HEK293 (cell line): ENCODE data around the gene OGFOD1.
A peak's percentile ranks its signal among the peaks of the same experiment; 100 is the strongest.

ENCODE experiments used
- HOXC10 ChIP-seq: sonication (generic); formaldehyde crosslinking; IDR thresholded peaks from 2 replicates; pipeline ENCODE4 v1.8.1; 2023; ENCODE audit warnings: mild to moderate bottlenecking, missing genetic modification reagents
- MZF1 ChIP-seq: fragments of 450-650 bp; formaldehyde crosslinking; IDR thresholded peaks from 2 replicates; pipeline ENCODE4 v1.5.1; 2017; ENCODE audit warnings: missing biosample characterization, missing genetic modification characterization, borderline replicate concordance
- SALL2 ChIP-seq: fragments of 450-650 bp; formaldehyde crosslinking; IDR thresholded peaks from 2 replicates; pipeline ENCODE4 v1.5.0; 2017; ENCODE audit warnings: missing biosample characterization, mild to moderate bottlenecking, missing genetic modification characterization, borderline replicate concordance
- ZNF132 ChIP-seq: fragments of 450-650 bp; formaldehyde crosslinking; IDR thresholded peaks from 2 replicates; pipeline ENCODE4 v1.5.1; 2017; ENCODE audit warnings: missing biosample characterization, missing genetic modification characterization, borderline replicate concordance
- ZNF133 ChIP-seq: fragments of 450-650 bp; formaldehyde crosslinking; IDR thresholded peaks from 2 replicates; pipeline ENCODE4 v1.5.1; 2016; ENCODE audit warnings: missing biosample characterization, missing genetic modification characterization
- ZNF37A ChIP-seq: fragments of 450-650 bp; IDR thresholded peaks from 2 replicates; pipeline ENCODE4 v1.5.1; 2018; ENCODE audit warnings: missing biosample characterization, missing genetic modification characterization
- ZNF426 ChIP-seq: fragments of 450-650 bp; formaldehyde crosslinking; IDR thresholded peaks from 2 replicates; pipeline ENCODE4 v1.5.1; 2017; ENCODE audit warnings: missing biosample characterization, missing genetic modification characterization, mild to moderate bottlenecking, inconsistent platforms, moderate library complexity
- ZNF473 ChIP-seq: fragments of 450-650 bp; formaldehyde crosslinking; IDR thresholded peaks from 2 replicates; pipeline ENCODE4 v1.5.1; 2017; ENCODE audit warnings: missing biosample characterization, missing genetic modification characterization
- ZNF544 ChIP-seq: fragments of 450-650 bp; formaldehyde crosslinking; IDR thresholded peaks from 2 replicates; pipeline ENCODE4 v1.5.0; 2017; ENCODE audit warnings: missing biosample characterization, missing genetic modification characterization
- ZNF654 ChIP-seq: fragments of 450-650 bp; formaldehyde crosslinking; IDR thresholded peaks from 2 replicates; pipeline ENCODE4 v1.5.1; 2016; ENCODE audit warnings: low read depth, missing biosample characterization, missing genetic modification characterization
- ZNF670 ChIP-seq: fragments of 450-650 bp; formaldehyde crosslinking; IDR thresholded peaks from 2 replicates; pipeline ENCODE4 v1.5.1; 2016; ENCODE audit warnings: missing biosample characterization, missing genetic modification characterization, low read depth
- ZNF791 ChIP-seq: fragments of 450-650 bp; formaldehyde crosslinking; IDR thresholded peaks from 2 replicates; pipeline ENCODE4 v1.5.1; 2016; ENCODE audit warnings: missing biosample characterization, missing genetic modification characterization
- TF ChIP-seq, protein P1 (sequence below): fragments of 450-650 bp; formaldehyde crosslinking; IDR thresholded peaks from 2 replicates; pipeline ENCODE4 v1.5.1; 2017; ENCODE audit warnings: missing biosample characterization, mild to moderate bottlenecking, missing genetic modification characterization, moderate library complexity
- TF ChIP-seq, protein P2 (sequence below): fragments of 450-650 bp; formaldehyde crosslinking; IDR thresholded peaks from 2 replicates; pipeline ENCODE4 v1.5.1; 2016; ENCODE audit warnings: missing biosample characterization, missing genetic modification characterization
- TF ChIP-seq, protein P3 (sequence below): fragments of 450-650 bp; formaldehyde crosslinking; IDR thresholded peaks from 2 replicates; pipeline ENCODE4 v1.5.1; 2017; ENCODE audit warnings: missing biosample characterization, missing genetic modification characterization
- TF ChIP-seq, protein P4 (sequence below): fragments of 450-650 bp; formaldehyde crosslinking; IDR thresholded peaks from 2 replicates; pipeline ENCODE4 v1.5.1; 2016; ENCODE audit warnings: missing biosample characterization, missing genetic modification characterization
- TF ChIP-seq, protein P5 (sequence below): fragments of 450-650 bp; formaldehyde crosslinking; IDR thresholded peaks from 2 replicates; pipeline ENCODE4 v1.5.1; 2016; ENCODE audit warnings: missing biosample characterization, missing genetic modification characterization, low read depth
- TF ChIP-seq, protein P6 (sequence below): fragments of 450-650 bp; formaldehyde crosslinking; IDR thresholded peaks from 2 replicates; pipeline ENCODE4 v1.5.1; 2017; ENCODE audit warnings: missing biosample characterization, missing genetic modification characterization
- TF ChIP-seq, protein P7 (sequence below): fragments of 450-650 bp; IDR thresholded peaks from 2 replicates; pipeline ENCODE4 v1.5.1; 2018; ENCODE audit warnings: missing biosample characterization, mild to moderate bottlenecking, missing genetic modification characterization
- TF ChIP-seq, protein P8 (sequence below): fragments of 450-650 bp; formaldehyde crosslinking; IDR thresholded peaks from 2 replicates; pipeline ENCODE4 v1.5.1; 2016; ENCODE audit warnings: missing biosample characterization, missing genetic modification characterization
- TF ChIP-seq, protein P9 (sequence below): fragments of 450-650 bp; formaldehyde crosslinking; IDR thresholded peaks from 2 replicates; pipeline ENCODE4 v1.5.1; 2017; ENCODE audit warnings: missing biosample characterization, missing genetic modification characterization

Gene OGFOD1

DNA sequence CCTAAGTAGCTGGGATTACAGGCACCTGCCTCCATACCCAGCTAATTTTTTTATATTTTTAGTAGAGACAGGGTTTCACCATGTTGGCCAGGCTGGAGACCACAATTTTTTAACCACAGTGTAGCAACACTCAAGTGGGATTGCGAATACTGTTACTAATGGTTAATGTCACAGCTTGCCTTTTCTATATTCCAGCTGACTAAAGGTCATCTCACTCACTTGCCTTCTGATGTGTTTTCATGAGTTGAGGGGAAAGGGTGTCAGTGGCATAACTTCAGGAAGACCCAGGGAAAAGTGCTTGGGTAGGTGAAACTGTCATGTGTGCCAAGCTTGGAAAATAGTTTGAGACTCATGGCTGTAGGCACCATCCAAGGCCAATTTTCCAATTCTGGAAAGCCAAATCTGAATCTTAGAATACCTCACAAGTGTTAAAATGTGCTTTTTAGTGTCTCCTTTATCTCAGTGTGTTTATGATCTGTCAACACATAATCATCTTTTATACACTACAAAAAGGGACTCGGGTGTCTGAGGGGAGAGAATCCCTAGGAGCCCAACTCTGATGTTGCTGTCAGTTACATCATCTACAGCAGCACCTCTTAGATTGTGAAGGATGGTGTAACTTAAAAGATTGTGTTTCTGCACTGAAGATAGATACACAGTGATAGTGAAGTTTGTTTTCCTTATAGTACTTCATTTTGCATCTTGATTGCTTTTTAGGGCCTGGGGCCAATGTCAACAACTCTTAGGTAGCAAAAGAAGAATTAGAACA is 27.1 kb downstream of the OGFOD1 start (continued):
- TF ChIP-seq, protein P1, sequence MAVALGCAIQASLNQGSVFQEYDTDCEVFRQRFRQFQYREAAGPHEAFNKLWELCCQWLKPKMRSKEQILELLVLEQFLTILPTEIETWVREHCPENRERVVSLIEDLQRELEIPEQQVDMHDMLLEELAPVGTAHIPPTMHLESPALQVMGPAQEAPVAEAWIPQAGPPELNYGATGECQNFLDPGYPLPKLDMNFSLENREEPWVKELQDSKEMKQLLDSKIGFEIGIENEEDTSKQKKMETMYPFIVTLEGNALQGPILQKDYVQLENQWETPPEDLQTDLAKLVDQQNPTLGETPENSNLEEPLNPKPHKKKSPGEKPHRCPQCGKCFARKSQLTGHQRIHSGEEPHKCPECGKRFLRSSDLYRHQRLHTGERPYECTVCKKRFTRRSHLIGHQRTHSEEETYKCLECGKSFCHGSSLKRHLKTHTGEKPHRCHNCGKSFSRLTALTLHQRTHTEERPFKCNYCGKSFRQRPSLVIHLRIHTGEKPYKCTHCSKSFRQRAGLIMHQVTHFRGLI, result peak; percentile 42; the same call in 1 of the 2 replicates
- TF ChIP-seq HOXC10, result no peak
- no peak for TF ChIP-seq ZNF132
- TF ChIP-seq, protein P2, sequence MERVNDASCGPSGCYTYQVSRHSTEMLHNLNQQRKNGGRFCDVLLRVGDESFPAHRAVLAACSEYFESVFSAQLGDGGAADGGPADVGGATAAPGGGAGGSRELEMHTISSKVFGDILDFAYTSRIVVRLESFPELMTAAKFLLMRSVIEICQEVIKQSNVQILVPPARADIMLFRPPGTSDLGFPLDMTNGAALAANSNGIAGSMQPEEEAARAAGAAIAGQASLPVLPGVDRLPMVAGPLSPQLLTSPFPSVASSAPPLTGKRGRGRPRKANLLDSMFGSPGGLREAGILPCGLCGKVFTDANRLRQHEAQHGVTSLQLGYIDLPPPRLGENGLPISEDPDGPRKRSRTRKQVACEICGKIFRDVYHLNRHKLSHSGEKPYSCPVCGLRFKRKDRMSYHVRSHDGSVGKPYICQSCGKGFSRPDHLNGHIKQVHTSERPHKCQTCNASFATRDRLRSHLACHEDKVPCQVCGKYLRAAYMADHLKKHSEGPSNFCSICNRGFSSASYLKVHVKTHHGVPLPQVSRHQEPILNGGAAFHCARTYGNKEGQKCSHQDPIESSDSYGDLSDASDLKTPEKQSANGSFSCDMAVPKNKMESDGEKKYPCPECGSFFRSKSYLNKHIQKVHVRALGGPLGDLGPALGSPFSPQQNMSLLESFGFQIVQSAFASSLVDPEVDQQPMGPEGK (tag by site-specific recombination), result no peak
- TF ChIP-seq ZNF37A (tag by site-specific recombination), result no peak
- no peak for TF ChIP-seq ZNF791 (tag by site-specific recombination)
- no peak for TF ChIP-seq SALL2 (tag by site-specific recombination)
- TF ChIP-seq, protein P3, sequence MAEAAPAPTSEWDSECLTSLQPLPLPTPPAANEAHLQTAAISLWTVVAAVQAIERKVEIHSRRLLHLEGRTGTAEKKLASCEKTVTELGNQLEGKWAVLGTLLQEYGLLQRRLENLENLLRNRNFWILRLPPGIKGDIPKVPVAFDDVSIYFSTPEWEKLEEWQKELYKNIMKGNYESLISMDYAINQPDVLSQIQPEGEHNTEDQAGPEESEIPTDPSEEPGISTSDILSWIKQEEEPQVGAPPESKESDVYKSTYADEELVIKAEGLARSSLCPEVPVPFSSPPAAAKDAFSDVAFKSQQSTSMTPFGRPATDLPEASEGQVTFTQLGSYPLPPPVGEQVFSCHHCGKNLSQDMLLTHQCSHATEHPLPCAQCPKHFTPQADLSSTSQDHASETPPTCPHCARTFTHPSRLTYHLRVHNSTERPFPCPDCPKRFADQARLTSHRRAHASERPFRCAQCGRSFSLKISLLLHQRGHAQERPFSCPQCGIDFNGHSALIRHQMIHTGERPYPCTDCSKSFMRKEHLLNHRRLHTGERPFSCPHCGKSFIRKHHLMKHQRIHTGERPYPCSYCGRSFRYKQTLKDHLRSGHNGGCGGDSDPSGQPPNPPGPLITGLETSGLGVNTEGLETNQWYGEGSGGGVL (tag by site-specific recombination), result peak; percentile 22; the same call in 1 of the 2 replicates
- TF ChIP-seq, protein P4, sequence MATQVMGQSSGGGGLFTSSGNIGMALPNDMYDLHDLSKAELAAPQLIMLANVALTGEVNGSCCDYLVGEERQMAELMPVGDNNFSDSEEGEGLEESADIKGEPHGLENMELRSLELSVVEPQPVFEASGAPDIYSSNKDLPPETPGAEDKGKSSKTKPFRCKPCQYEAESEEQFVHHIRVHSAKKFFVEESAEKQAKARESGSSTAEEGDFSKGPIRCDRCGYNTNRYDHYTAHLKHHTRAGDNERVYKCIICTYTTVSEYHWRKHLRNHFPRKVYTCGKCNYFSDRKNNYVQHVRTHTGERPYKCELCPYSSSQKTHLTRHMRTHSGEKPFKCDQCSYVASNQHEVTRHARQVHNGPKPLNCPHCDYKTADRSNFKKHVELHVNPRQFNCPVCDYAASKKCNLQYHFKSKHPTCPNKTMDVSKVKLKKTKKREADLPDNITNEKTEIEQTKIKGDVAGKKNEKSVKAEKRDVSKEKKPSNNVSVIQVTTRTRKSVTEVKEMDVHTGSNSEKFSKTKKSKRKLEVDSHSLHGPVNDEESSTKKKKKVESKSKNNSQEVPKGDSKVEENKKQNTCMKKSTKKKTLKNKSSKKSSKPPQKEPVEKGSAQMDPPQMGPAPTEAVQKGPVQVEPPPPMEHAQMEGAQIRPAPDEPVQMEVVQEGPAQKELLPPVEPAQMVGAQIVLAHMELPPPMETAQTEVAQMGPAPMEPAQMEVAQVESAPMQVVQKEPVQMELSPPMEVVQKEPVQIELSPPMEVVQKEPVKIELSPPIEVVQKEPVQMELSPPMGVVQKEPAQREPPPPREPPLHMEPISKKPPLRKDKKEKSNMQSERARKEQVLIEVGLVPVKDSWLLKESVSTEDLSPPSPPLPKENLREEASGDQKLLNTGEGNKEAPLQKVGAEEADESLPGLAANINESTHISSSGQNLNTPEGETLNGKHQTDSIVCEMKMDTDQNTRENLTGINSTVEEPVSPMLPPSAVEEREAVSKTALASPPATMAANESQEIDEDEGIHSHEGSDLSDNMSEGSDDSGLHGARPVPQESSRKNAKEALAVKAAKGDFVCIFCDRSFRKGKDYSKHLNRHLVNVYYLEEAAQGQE (tag by site-specific recombination), result no peak
- no peak for TF ChIP-seq ZNF670 (tag by site-specific recombination)
- TF ChIP-seq, protein P5, sequence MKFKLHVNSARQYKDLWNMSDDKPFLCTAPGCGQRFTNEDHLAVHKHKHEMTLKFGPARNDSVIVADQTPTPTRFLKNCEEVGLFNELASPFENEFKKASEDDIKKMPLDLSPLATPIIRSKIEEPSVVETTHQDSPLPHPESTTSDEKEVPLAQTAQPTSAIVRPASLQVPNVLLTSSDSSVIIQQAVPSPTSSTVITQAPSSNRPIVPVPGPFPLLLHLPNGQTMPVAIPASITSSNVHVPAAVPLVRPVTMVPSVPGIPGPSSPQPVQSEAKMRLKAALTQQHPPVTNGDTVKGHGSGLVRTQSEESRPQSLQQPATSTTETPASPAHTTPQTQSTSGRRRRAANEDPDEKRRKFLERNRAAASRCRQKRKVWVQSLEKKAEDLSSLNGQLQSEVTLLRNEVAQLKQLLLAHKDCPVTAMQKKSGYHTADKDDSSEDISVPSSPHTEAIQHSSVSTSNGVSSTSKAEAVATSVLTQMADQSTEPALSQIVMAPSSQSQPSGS (tag by site-specific recombination), result no peak
- TF ChIP-seq, protein P6, sequence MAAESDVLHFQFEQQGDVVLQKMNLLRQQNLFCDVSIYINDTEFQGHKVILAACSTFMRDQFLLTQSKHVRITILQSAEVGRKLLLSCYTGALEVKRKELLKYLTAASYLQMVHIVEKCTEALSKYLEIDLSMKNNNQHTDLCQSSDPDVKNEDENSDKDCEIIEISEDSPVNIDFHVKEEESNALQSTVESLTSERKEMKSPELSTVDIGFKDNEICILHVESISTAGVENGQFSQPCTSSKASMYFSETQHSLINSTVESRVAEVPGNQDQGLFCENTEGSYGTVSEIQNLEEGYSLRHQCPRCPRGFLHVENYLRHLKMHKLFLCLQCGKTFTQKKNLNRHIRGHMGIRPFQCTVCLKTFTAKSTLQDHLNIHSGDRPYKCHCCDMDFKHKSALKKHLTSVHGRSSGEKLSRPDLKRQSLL (tag by site-specific recombination), result no peak
- TF ChIP-seq ZNF426 (tag by site-specific recombination), result no peak
- TF ChIP-seq ZNF544 (tag by site-specific recombination), result no peak
- TF ChIP-seq MZF1 (tag by site-specific recombination), result peak; percentile 90
- TF ChIP-seq, protein P7, sequence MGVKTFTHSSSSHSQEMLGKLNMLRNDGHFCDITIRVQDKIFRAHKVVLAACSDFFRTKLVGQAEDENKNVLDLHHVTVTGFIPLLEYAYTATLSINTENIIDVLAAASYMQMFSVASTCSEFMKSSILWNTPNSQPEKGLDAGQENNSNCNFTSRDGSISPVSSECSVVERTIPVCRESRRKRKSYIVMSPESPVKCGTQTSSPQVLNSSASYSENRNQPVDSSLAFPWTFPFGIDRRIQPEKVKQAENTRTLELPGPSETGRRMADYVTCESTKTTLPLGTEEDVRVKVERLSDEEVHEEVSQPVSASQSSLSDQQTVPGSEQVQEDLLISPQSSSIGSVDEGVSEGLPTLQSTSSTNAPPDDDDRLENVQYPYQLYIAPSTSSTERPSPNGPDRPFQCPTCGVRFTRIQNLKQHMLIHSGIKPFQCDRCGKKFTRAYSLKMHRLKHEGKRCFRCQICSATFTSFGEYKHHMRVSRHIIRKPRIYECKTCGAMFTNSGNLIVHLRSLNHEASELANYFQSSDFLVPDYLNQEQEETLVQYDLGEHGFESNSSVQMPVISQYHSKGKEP, result 0 out of 2 replicates have a peak, but pooled peaks have one; percentile 34
- TF ChIP-seq ZNF473 (tag by site-specific recombination), result no peak
- TF ChIP-seq, protein P8, sequence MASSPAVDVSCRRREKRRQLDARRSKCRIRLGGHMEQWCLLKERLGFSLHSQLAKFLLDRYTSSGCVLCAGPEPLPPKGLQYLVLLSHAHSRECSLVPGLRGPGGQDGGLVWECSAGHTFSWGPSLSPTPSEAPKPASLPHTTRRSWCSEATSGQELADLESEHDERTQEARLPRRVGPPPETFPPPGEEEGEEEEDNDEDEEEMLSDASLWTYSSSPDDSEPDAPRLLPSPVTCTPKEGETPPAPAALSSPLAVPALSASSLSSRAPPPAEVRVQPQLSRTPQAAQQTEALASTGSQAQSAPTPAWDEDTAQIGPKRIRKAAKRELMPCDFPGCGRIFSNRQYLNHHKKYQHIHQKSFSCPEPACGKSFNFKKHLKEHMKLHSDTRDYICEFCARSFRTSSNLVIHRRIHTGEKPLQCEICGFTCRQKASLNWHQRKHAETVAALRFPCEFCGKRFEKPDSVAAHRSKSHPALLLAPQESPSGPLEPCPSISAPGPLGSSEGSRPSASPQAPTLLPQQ (tag by site-specific recombination), result peak; percentile 24; the same call in 1 of the 2 replicates
- no peak for TF ChIP-seq ZNF133
- TF ChIP-seq, protein P9, sequence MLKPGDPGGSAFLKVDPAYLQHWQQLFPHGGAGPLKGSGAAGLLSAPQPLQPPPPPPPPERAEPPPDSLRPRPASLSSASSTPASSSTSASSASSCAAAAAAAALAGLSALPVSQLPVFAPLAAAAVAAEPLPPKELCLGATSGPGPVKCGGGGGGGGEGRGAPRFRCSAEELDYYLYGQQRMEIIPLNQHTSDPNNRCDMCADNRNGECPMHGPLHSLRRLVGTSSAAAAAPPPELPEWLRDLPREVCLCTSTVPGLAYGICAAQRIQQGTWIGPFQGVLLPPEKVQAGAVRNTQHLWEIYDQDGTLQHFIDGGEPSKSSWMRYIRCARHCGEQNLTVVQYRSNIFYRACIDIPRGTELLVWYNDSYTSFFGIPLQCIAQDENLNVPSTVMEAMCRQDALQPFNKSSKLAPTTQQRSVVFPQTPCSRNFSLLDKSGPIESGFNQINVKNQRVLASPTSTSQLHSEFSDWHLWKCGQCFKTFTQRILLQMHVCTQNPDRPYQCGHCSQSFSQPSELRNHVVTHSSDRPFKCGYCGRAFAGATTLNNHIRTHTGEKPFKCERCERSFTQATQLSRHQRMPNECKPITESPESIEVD (tag by site-specific recombination), result peak; percentile 66
- TF ChIP-seq ZNF654 (tag by site-specific recombination), result no peak
